Neural cell (in vitro differentiated cells): ENCODE measurements around the gene CRYGS.

Experiments
- EP300 ChIP-seq: fragments of 450-650 bp; conservative IDR thresholded peaks from 2 replicates; pipeline ENCODE4 v1.6.1; 2014; ENCODE audit warnings: antibody characterized with exemption, mild to moderate bottlenecking, moderate library complexity; ENCODE audit not compliant: poor library complexity, severe bottlenecking
- POLR2AphosphoS5 ChIP-seq: IDR thresholded peaks from 2 replicates; pipeline ENCODE4 v1.6.1; 2012
- SMC3 ChIP-seq: fragments of 450-650 bp; conservative IDR thresholded peaks from 2 replicates; pipeline ENCODE4 v1.6.1; 2014; ENCODE audit warnings: antibody characterized with exemption, mild to moderate bottlenecking, moderate library complexity; ENCODE audit not compliant: poor library complexity
- TF ChIP-seq, protein P1 (sequence below): fragments of 450-650 bp; IDR thresholded peaks from 2 replicates; pipeline ENCODE4 v1.5.1; 2014; ENCODE audit warnings: antibody characterized with exemption, mild to moderate bottlenecking, moderate library complexity; ENCODE audit not compliant: poor library complexity, severe bottlenecking

GRCh38 chr3:186538779-186539178, 5.4 kb downstream of the CRYGS start:
- TF ChIP-seq, protein P1, sequence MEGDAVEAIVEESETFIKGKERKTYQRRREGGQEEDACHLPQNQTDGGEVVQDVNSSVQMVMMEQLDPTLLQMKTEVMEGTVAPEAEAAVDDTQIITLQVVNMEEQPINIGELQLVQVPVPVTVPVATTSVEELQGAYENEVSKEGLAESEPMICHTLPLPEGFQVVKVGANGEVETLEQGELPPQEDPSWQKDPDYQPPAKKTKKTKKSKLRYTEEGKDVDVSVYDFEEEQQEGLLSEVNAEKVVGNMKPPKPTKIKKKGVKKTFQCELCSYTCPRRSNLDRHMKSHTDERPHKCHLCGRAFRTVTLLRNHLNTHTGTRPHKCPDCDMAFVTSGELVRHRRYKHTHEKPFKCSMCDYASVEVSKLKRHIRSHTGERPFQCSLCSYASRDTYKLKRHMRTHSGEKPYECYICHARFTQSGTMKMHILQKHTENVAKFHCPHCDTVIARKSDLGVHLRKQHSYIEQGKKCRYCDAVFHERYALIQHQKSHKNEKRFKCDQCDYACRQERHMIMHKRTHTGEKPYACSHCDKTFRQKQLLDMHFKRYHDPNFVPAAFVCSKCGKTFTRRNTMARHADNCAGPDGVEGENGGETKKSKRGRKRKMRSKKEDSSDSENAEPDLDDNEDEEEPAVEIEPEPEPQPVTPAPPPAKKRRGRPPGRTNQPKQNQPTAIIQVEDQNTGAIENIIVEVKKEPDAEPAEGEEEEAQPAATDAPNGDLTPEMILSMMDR = no peak
- no peak for TF ChIP-seq POLR2AphosphoS5
- TF ChIP-seq SMC3 = no peak
- no peak for TF ChIP-seq EP300
